OCI-LY7 (cell line): ENCODE measurements around the gene BMP4. TPM values are rescaled to one million over a fixed set of nuclear protein-coding genes. Genes with fewer than 3 reads are reported as not detected.

Experiments used
- BruUV-seq: library from RNA; stranded (reverse); fragments of 400-500 nt; replicated peaks from 2 replicates; lab custom pipeline; 2021; lab: Mats Ljungman, UMichigan
- CTCF ChIA-PET: fragments of 300-600 bp; sonication (Branson Sonifier 250); formaldehyde crosslinking; loops from one replicate; lab custom pipeline; 2022; ENCODE audit warnings: antibody characterized with exemption; ENCODE audit not compliant: unreplicated experiment; lab: Charles Lee
- POLR2A ChIA-PET: fragments of 300-600 bp; sonication (Branson Sonifier 250); formaldehyde crosslinking; loops from one replicate; lab custom pipeline; 2022; ENCODE audit warnings: antibody characterized with exemption; lab: Charles Lee
- DNase-seq: peaks from one replicate; pipeline ENCODE4 v3.0.0-alpha.2; 2015; ENCODE audit warnings: low spot score
- H2AFZ ChIP-seq: fragments of 200-600 bp; sonication (generic), shearing (Covaris generic); 2 replicates; pipeline ENCODE4 v1.6.1; 2014; ENCODE audit warnings: mild to moderate bottlenecking, antibody characterized with exemption, low read length, moderate library complexity
- H3K27ac ChIP-seq: fragments of 200-600 bp; sonication (generic); 2 replicates; pipeline ENCODE4 v1.5.1; 2014; ENCODE audit warnings: mixed run types, low read depth, mild to moderate bottlenecking, moderate library complexity, low read length, inconsistent platforms; ENCODE audit not compliant: poor library complexity, severe bottlenecking
- H3K36me3 ChIP-seq: fragments of 200-600 bp; sonication (generic); 2 replicates; pipeline ENCODE4 v1.6.1; 2014; ENCODE audit warnings: mild to moderate bottlenecking, antibody characterized with exemption, low read length, moderate library complexity, mixed read lengths; ENCODE audit not compliant: insufficient read depth
- H3K4me1 ChIP-seq: fragments of 200-600 bp; sonication (generic); 2 replicates; pipeline ENCODE4 v1.5.1; 2014; ENCODE audit warnings: mild to moderate bottlenecking, low read length; ENCODE audit not compliant: insufficient read depth, poor library complexity, severe bottlenecking
- H3K4me2 ChIP-seq: fragments of 200-600 bp; sonication (generic); 2 replicates; pipeline ENCODE4 v1.6.1; 2014; ENCODE audit warnings: mild to moderate bottlenecking, low read length
- H3K4me3 ChIP-seq: fragments of 200-600 bp; sonication (generic); 2 replicates; pipeline ENCODE4 v1.5.1; 2014; ENCODE audit warnings: mild to moderate bottlenecking, low read depth, low read length; ENCODE audit not compliant: poor library complexity, severe bottlenecking
- H3K79me2 ChIP-seq: fragments of 200-600 bp; sonication (generic); 2 replicates; pipeline ENCODE4 v1.6.1; 2016; ENCODE audit warnings: low read depth, mild to moderate bottlenecking, low read length, moderate library complexity, mixed read lengths; ENCODE audit not compliant: insufficient read depth
- H3K9me2 ChIP-seq: fragments of 200-600 bp; sonication (generic); 2 replicates; pipeline ENCODE4 v1.6.1; 2016; ENCODE audit warnings: mild to moderate bottlenecking, low read length, mixed read lengths; ENCODE audit not compliant: insufficient read depth
- H3K9me3 ChIP-seq: fragments of 200-600 bp; sonication (generic); 2 replicates; pipeline ENCODE4 v1.6.1; 2014; ENCODE audit warnings: mild to moderate bottlenecking, mixed run types, low read length, mixed read lengths
- H4K20me1 ChIP-seq: fragments of 200-600 bp; sonication (generic); 2 replicates; pipeline ENCODE4 v1.6.1; 2014; ENCODE audit warnings: mild to moderate bottlenecking, antibody characterized with exemption, low read length, moderate library complexity, mixed read lengths; ENCODE audit not compliant: insufficient read depth
- EZH2phosphoT487 ChIP-seq: fragments of 200-600 bp; sonication (generic); IDR thresholded peaks from 2 replicates; pipeline ENCODE4 v1.6.1; 2018; ENCODE audit warnings: low read depth, borderline replicate concordance, mild to moderate bottlenecking, mixed run types, antibody characterized with exemption, low read length, moderate library complexity, mixed read lengths
- intact Hi-C: fragments of 100-400 bp; cut with micrococcal nuclease; formaldehyde crosslinking; loops from one replicate; pipeline ENCODE4 v1.10.0; 2022; ENCODE audit not compliant: unreplicated experiment
- total RNA-seq, 2 experiments: library from RNA; depleted of rRNA in 1 of 2; stranded (reverse); fragments of >200 nt in 1 of 2; shearing (Covaris generic) in 1 of 2; gene quantifications; 2 replicates each; pipeline ENCODE4 v1.2.3, GENCODE V29; 2014 to 2022
- TF ChIP-seq, protein P1 (sequence below): fragments of 200-600 bp; sonication (generic); conservative IDR thresholded peaks from 2 replicates; pipeline ENCODE4 v1.5.1; 2014; ENCODE audit warnings: mild to moderate bottlenecking, antibody characterized with exemption, low read length, moderate library complexity, mixed read lengths

BMP4 gene
- total RNA-seq, 2 experiments from 2014 or later = not detected

DNA sequence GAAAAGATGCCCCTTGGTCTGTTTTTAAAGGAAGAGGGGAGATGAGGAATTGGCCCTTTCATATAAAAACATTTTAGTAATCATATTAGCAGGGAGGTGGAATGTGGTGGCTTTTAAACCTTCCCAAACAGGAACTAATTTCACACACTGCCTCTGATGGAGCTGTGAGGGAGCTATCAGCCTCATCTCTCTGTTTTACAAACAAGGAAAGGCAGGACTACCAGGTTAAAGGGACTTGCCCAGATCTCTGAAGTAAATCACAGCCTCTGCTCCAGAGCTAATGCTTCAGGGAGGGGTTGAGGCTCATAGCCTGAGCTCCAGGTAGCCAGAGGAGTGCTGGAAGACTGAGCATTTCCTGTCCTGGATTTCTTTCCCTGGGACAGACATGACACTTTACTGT, 1.1 kb upstream of the BMP4 start:
- Histone ChIP-seq H3K27ac (no peak overlapping the region), H3K9me2 (no peaks in the 10 kb centered on the region), H3K4me2 (no peak overlapping the region), H3K79me2 (no peaks in the 10 kb centered on the region), H3K36me3 (no peaks in the 10 kb centered on the region), H3K9me3 (no peaks in the 10 kb centered on the region), H2AFZ (no peak overlapping the region), H4K20me1 (no peaks in the 10 kb centered on the region), H3K4me1 (no peaks in the 10 kb centered on the region), H3K4me3 (no peak overlapping the region)
- intact Hi-C loops = no loop called here
- ChIA-PET CTCF (no interaction called here), POLR2A (interaction anchor here (1.0 kb wide), 1 partner anchor 9 kb away, joined by 3 read pairs; no protein-coding TSS in a partner anchor)
- BruUV-seq = no TSS peak
- TF ChIP-seq EZH2phosphoT487 = no peak
- TF ChIP-seq, protein P1, sequence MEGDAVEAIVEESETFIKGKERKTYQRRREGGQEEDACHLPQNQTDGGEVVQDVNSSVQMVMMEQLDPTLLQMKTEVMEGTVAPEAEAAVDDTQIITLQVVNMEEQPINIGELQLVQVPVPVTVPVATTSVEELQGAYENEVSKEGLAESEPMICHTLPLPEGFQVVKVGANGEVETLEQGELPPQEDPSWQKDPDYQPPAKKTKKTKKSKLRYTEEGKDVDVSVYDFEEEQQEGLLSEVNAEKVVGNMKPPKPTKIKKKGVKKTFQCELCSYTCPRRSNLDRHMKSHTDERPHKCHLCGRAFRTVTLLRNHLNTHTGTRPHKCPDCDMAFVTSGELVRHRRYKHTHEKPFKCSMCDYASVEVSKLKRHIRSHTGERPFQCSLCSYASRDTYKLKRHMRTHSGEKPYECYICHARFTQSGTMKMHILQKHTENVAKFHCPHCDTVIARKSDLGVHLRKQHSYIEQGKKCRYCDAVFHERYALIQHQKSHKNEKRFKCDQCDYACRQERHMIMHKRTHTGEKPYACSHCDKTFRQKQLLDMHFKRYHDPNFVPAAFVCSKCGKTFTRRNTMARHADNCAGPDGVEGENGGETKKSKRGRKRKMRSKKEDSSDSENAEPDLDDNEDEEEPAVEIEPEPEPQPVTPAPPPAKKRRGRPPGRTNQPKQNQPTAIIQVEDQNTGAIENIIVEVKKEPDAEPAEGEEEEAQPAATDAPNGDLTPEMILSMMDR = no peak
- DNase-seq = no peak

DNA sequence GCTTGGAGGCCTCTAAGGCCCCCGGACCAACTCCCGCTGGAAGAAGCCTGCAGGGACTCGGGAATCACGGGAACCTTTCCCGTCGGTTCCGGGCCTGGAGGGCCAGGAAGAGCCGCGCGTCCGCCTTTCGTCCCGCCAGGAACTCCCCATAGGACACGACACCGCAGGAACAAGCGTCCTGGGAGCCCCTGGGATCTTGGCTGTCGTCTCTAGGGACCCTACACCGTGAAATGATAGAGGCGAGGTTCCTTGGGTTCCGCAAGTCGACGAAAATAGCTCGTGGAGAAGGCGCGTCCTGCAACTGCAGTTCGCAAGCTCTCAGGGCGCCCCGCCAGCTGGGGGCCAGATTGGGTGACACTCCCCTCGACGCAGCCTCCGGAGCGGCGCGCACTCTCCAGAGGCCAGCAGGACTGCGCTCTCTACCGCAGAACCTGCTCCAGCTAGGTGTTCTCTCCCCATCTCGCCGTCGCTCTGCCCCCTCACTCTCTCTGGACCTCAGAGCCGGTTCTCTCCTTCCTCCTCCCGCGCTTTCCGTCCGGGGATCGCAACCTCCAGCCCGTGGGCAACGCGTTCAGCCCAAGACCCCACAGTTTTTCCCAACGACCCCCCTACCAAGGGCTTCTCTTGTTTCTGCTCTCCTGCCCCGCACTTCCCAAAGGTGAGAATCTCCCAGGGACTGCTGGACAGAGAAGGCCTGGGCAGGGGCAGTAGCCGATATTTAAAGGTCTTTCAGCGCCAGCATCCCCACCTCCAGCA, 776 bp downstream of the BMP4 start:
- no peaks in the 10 kb centered on the region for H3K9me2 ChIP-seq
- H3K27ac ChIP-seq = no peak overlapping the region
- H2AFZ ChIP-seq = no peak overlapping the region
- no peak overlapping the region for H3K4me2 ChIP-seq
- H3K4me3 ChIP-seq = no peak overlapping the region
- no peaks in the 10 kb centered on the region for H3K36me3 ChIP-seq
- no peaks in the 10 kb centered on the region for H3K9me3 ChIP-seq
- H4K20me1 ChIP-seq = no peaks in the 10 kb centered on the region
- H3K4me1 ChIP-seq = no peaks in the 10 kb centered on the region
- intact Hi-C loops = no loop called here
- CTCF ChIA-PET = no interaction called here
- no peaks in the 10 kb centered on the region for H3K79me2 ChIP-seq
- no peak for DNase-seq
- no TSS peak for BruUV-seq
- TF ChIP-seq, protein P1 = no peak
- TF ChIP-seq EZH2phosphoT487 = no peak
- POLR2A ChIA-PET = no interaction called here

DNA sequence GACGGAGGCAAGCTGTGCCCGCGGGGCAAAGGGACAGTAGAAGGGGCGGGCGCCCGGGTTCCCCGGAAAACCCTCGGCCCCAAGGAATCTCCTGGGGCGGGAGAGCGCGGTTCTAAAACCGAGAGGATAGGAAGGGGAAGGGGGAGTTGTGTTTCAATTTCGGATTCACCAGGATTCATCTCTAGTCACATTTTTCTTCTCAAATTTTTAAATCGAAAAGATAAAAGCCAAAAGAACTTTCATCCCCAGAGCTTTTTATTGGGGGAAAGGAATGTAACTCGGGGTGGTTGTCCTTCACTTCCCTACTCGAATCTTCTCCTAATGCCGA, 1.4 kb downstream of the BMP4 start:
- Histone ChIP-seq H3K9me2 (no peaks in the 10 kb centered on the region), H3K27ac (no peak overlapping the region), H4K20me1 (no peaks in the 10 kb centered on the region), H3K79me2 (no peaks in the 10 kb centered on the region), H3K4me2 (no peak overlapping the region), H3K36me3 (no peaks in the 10 kb centered on the region), H3K4me3 (no peak overlapping the region), H3K9me3 (no peaks in the 10 kb centered on the region), H3K4me1 (no peaks in the 10 kb centered on the region), H2AFZ (no peak overlapping the region)
- no TSS peak for BruUV-seq
- POLR2A ChIA-PET = no interaction called here
- no peak for TF ChIP-seq EZH2phosphoT487
- TF ChIP-seq, protein P1 = no peak
- DNase-seq = no peak
- CTCF ChIA-PET = no interaction called here
- intact Hi-C loops = no loop called here
